NCI-H2029 treated with DMSO at 0.1 percent for 48 hours (cell line): Measurements from ENCODE around the gene PBRM1.
"Not testable (repeated sequence)": the region's sequence is repeated elsewhere in the genome, so short reads cannot be mapped to it uniquely, and the experiment has no call there.

Source experiments
- DNase-seq: peaks from one replicate; lab custom pipeline; 2025; lab: John Stamatoyannopoulos, UW

Gene PBRM1

DNA sequence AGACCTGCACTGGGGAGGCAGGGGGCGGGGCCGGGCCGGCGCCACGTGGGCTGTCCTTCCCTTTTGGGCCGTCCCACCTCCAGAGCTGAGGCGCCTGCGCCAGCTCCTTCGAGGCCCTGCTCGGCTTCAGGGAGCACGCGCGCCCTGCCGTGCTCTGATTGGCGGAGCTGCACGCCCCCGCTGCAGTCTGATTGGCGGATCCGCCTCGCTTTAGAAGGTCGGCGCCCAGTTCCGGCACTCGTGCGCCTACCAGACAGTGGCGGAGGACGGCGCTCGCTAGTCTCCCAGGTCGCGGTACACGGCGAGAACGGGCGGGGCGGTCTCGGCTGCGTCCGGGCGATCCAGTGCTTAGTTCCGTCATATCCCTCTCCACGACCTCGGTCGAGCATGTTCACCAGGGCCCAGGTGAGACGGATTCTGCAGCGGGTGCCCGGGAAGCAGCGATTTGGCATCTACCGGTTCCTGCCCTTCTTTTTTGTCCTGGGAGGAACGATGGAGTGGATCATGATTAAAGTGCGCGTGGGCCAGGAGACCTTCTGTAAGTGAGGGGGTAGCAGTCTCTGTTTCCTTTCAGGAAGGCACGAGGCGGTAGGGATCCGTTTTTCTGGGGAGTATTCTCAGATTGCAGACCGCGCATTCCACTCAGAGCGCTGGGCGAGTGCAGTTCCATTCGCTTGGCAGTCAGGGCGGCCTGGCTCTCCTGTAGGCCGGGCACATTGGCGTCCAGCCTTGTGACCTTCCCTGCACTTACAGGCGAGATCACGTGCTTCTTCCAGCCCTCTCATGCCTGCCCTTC is 149.1 kb downstream of the PBRM1 start, which contains the start of gene UQCC5:
TSS of gene UQCC5 (plus strand) at position 237 of the 796 bp plus-strand sequence. CDS start at position 388, 151 bp downstream.
- peak; percentile 44 for DNase-seq

DNA sequence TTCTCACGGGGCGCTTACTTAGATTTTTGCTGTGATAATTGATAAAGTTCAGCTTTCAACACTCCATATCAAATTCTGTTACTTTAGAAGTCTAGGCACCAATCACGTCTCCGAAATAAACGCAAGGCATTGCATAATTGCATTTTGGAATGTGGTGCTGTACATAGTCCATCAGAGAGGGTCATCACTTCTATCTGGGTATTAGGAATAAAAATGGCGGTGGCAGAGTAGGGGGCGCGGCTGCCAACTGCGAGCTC is 149.7 kb downstream of the PBRM1 start:
- no peak for DNase-seq

DNA sequence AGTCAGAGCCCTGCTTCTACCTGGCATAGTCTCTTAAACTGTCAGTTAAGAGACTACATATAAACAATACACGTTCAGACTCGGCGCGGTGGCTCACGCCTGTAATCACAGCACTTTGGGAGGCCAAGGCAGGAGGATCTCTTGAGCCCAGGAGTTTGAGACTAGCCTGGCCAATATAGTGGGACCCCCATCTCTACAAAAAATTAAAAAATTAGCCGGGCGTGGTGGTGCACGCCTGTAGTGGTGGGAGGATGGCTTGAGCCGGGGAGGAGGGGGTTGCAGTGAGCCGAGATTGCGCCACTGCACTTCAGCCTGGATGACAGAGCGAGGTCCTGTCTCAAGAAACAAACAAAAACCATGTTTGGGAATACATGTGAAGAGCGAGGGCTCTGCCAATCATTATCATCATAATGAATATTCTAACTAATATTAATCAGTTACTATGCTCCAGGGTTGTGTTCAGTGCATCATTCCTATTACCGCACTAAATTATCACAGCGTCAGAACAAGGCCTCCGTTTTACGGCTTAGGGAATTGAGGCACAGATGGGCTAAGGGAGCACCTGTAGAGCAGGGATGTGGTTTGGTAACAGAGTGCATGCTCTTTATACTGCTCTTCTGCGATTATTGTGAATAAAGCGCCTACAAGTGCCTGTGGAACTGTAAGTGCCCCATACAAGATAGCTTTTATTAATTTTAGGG is 150.2 kb downstream of the PBRM1 start:
- no peak for DNase-seq

DNA sequence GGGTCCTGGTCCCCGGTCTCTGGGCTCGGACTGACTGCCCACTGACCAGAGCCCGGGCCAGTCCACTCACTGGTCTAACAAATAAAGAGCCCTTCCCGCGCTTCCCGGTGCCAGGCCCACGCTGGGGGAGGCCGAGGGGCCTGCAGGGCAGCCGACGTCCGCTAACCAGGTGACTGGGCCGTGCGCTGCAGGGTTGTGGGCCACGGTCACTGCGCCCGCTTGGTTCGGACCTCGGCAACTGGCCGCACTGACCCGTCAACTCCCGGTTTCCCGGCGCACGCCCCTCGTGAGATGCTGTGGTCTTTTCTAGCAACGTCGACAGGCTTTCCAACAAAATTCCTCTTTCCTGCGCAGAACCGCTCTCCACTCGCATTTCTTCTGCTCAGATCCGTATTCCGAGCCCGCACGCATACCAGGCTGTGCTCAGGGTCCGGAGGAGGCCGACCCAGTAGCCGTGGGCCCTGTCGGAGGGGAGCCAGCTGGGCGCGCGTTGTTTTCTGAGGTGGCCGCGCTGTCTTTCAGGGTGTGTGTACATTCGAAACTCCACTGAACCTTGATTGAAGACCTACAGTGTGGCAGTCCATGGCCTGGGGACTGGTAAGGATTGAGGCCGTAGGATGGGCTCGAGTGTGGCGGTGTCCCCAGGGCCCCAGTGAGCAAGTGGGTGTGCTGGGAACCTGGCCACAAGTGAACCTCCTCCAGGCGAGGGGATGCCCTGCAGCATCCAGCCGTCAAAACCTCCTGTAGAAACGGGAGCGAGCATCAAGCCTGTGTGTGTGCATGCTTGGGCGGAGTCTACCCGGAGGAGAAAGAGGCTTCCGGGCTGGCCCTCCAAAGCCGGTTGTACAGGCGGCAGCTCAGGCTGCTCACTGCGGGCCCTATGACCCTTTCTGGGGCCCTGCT is 151.2 kb downstream of the PBRM1 start:
- no peak for DNase-seq

DNA sequence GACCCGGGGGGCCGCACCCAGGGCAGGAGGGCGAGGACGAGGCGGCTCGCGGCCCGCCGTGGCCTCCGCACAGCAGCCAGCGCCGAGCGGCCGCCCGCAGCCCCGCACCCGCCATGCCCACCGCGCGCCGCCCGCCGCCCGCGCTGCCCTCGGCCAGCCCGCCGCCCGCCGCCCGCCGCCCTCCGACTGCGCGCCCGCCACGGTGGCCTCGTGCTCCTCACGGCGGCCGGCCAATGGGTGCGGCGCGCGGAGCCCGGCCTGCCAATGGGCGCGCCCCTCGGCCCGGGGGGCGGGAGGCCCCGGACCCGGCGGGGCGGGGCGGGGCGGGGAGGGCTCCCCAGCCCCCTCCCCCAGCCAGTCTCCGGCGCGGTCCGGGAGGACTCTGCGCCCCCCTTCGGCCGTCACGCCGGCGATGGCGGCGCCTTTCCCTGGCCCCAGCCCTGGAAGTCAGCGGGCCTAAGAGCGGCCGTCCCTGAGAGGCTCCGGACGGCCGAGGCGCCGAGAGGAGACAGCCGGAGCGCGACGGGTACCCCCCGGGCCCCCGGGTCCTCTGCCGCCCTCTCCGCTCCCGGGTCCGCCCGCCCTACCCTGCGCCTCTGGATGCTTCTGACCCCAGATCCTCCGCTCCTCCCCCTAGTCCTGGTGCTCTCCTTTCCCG is 152.0 kb downstream of the PBRM1 start, which contains the start of gene NT5DC2:
TSS of gene NT5DC2 (minus strand) at position 235 of the 658 bp plus-strand sequence. CDS start at position 115, 120 bp downstream.
- DNase-seq = no peak

DNA sequence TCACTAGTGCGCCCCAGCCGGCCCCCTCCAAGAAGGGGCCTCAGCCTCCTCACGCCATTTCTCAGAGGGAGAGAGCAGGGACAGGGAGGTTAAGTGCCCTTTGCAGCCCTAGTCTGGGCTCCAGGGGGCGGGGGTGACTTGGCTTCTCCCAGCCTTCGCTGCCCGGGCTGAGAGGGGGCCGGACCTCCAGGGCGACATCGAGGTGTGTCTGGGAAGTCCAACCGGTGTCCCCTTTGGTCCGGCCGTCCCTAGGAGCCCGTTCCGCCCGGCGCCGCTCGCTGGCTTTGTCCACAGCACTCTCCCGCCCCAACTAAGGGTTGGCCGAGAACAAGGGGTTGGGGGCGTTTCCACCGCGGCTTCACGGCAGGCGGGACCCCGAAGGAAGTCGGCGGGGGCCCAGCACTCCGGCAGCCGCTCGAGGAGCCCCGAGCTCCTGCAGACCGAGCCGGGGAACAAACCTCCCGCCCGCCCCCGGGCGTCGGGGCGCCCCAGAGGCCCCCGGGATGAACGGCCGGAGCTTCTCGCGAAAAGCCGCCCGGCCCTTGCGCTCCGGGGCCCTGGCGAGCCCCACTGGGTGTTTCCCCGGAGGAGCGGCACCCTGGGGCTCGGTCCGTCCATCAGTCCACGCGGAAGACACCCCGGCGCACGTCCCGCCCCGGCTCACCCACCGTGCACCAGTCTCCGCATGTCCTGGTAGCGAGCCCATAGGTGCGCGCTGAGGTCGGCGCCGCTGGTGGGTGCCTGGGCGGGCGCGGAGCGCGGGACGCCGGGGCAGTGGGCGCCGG is 152.7 kb downstream of the PBRM1 start:
- no peak for DNase-seq

DNA sequence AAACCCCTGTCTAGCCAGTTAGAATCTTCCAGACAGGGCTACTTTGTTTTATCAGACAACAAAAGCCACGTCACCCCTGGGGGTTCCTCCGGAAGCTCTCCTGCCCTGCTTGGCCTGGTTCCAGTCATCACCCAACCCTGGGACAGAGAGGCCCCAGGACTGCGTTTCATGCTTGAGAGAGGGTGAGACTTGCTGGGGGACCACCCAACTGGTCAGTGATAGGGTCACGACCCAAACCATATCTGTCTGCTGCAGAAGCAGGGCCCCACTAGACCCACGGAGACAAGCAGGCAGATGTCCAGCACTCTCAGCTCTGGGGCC is 153.2 kb downstream of the PBRM1 start:
- no peak for DNase-seq

DNA sequence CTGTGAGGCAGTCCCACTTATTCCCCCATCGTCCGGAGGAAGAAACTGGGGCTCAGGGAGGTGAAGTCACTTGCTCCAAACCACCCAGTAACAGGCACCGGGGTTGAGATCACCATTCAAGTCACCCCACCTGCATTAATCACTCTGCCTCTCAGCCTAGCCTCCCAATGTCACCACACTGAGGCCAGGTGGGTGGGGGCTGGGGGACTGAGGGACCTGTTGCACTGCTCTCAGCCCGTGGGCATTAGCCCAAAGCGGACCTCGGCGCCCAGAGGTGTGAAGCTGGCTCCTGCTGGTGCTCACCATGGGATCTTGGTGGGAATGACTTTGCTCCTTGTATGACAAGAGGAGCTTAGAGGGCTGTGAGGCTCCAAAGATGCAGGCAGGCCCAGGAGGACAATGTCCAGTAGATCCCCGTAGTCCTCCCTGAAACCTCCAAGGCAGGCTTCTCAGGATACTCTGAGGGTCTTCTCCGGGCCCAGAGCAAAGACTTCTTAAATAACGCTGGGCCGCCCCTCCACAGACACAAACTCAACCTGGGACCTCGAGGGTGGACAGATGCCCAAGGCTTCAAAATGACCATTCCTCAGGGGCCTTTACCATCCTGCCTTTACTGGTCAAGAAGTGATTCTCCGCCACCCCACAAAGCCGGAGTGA is 153.7 kb downstream of the PBRM1 start:
- no peak for DNase-seq

DNA sequence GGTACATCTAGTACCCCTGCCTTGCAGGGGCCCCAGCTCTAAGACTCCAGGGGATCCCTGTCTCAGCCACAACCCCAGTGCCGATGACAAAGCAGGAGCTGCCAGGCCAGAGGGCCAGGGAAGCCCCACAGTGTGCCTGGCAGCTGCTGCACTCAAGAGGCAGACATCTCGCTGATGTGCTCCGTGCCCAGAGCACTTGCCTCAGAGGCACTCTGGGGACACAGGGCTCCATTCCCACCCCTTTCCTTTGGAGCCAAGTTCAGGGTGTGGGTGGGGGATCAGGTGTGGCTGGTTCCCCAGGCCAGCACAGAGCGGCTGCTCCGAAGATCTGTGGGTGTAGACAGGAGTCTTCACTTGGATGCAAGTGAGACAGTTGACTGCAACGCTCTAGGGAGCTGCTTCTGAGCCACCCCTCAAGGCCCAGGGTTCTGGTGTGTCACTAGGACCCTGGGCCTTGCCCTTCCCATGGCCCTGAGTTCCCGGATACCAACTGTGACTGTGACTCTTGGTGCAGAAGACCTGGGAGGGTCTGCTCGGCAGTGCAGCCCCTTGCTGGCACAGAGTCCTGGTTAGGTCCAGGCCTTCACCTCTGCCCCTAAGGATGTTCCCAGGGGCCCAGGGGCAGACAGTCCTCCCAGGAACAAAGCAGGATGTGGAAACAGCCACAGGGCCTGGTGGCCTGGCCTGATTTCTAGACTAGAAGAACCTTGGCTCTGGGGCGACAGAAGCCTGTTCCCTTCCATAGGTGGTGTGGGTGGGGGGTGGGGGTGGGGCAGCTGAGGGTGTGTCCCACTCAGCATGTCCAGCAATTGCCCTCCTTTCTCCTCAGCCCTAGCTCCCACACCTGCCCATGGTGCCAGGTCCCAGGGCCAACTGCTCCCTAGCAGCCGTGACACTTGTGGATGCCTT is 154.5 kb downstream of the PBRM1 start:
- no peak for DNase-seq

DNA sequence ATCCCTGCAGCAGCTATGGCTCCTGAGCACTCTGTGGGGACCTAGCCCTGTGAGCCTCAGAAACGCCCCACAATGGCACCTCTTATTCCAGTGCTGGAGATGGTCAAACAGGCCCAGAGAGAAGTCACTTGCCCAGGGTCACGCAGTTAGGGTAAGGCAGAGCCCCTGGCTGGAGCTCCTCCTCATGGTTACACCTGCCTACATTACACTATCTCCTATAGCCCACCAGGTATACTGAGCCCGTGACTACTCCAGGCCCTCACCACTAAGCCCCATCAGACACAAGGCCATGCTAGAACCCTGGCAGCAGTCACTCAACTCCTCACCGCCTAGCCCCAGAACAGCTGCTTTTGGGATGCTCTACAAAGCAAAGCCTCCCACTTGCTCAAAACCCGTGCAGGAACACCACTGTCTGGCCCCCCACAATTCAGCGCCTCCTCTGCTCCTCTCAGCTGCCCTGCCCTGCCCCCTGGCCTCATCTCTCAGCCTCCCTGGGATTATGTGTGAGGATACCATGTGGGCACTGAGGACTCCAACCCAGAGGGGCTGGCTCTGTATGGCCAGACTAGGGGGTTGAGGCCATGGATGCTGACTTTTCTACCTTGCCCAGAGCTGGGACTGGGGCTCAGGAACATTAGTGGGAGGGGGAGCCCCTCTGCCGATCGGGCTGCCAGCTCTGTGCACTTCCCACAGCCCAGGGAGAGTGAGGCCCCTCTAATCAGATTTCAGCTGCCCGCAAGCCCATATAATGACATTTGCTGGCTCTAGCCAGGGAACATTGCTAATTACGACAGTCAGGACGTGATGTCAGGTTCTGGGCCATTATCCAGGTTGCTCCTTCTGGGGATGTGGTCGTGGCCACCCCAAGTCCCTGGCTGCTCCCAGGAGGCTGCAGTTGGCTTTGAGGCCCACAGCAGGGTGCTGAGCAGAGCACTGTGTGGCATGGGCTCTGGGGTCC is 156.1 kb downstream of the PBRM1 start:
- DNase-seq = no peak

DNA sequence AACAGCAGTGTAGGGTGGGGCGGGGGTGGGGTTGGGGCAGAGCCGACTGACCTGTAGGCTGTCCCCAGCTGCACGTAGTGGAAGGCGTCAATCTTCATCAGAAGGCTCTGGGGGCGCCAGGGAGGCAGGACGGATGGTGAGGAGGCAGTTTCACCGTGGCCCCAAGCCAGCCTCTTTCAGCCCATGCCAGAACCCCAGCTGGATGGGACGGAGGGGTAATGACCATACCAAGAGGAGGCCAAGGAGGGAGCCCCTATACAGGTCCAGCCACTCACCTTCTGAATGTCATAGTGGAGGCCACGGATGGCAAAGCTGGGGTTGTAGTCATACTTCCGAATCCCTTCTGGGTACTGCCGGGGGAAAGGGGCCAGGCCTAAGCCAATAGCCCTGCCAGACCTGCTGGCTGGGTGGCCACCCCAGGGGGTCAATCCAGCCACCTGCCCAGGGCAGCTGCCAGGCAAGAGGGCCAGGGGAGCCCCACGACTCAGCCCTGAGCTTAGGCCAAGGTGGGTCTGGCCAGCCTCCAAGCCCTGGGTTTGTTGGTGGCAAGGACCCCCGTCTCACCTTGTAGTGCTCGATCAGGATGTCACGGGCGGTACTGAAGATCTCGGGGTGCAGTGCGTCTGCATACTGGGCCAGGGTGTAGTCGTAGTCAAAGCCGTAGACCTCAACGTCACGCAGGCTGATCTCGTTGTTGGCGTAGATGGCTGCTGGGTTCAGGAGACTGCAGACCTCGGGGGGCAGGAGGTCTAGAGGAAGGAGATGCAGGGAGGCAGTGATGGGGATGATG is 156.9 kb downstream of the PBRM1 start:
- DNase-seq = no peak

DNA sequence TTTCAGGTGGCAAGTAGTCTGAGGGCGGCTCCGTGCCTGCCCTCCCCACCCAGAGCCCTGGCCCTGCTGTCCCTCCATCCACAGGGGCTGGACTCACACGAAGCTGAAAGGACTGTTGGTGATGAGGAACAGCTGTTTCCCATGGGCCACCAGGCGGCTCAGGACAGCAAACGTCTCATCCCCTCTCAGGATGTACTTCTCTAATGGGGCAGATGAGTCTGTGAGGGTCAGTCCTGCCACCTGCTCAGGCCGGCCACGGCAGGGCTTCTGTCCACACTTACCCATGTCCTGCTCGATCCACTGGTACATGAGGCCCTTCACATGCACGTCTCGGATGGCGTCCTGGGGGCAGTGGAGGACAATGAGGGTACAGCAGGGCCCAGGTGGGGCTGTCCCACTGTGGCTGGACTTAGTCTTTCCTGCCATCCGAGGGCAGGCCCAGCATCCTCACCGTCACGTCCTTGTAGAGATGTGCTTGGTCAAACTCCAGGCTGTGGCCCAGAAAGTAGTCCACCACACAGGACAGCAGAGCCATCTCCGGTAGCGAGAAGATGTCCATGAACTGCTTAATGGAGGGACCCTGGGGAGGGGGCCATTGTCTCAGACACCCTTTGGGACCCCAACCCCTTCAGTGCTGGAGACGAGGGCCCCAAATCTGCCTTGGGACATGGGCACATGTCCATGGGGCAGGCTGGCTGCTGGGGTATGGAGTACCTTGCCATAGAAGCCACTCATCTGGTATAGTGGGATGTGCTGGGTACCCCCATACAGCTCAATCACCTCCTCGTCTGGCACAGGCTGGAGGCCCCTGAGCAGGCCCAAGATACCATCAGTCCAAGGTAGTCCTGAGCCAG is 157.8 kb downstream of the PBRM1 start:
- no peak for DNase-seq

DNA sequence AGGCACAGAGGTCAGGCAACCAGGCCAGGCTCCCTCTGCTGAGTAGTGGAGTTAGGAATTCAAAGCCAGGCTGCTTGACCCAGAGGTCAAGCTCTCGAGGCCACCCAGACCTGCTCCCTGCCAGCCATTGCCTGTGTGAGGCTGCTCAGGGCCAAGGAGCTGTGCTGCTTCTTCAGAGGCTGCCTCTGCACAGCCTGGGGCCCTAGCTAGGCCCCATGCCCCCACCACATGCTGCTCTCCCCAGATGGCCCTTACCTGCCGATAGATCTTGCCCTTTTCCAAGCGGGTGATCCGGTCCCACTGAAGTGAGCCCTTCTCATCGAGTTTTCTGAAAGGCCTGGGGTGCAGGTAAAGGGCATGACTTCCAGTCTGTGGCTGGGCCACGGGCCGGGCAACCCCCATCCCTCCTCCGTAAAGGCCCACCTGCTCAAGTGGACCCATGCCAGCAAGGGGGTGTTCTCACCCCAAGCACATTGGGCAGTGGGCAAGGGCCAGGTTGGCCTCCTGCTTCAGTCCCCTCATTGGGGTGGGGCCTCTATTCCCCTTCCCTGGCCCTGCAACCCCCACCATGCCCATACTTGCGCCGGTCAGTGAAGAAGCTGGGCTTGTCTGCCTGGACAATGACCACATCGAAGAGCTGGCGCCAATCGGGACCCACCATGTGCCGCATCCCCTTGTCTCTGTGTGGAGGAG is 158.5 kb downstream of the PBRM1 start:
- DNase-seq = no peak

DNA sequence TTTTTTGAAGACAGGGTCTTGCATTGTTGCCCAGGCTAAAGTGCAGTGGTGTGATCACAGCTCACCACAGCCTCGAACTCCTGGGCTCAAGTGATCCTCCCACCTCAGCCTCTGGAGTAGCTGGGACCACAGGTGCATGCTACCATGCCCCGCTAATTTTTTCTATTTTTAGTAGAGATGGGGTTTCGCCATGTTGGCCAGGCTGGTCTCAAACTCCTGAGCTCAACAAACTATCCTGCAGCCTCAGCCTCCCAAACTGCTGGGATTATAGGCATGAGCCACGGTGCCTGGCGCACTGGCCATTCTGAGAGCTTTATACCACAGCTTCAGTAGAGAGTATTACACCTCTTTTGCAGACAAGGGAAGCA is 159.1 kb downstream of the PBRM1 start:
- not testable (repeated sequence) for DNase-seq

DNA sequence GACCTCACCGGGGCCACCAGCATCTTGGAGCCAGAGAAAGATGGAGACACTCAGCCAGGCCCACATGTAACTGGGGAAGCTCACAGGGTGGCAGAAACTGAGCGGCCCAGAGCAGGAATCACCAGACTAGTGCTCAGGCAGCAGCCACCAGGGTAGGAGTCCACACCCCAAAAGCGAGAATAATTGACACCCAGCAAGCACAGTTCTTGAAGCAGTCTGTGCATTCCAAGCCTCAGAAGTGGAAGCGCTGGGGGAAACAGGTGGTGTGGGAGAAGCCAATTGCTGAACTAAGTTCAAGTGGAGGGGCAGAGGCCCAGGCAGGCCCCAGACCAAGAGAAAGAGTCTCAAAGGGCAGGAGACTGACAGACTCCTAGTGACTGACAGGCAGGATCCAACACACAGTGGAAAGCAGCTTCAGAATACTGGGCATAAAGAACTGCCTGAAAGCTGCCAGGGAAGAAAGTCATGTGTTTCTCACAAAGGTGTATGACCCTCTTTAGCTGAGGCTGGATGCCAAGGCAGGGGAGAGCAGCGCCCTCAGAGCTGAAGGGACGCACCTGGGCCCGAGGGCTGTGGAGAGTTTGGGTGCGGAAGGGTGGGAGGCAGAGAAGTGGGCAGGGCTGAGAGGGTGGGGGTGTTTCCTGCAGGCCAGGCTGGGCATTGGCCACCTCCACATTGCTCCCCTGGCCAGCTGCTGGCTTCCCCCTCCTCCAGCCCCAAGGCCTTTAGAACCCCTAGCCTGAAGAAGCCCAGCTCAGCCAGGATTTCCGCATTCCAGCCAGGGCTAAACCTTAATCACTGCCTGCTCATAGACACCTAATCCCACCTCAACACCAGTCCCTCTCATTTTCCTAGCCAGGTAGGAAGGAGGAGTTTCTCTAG is 159.8 kb downstream of the PBRM1 start:
- no peak for DNase-seq
